Glutamatergic neuron (in vitro differentiated cells): ENCODE data around the gene CDH22. TPM values are rescaled to one million over a fixed set of nuclear protein-coding genes. Genes with fewer than 3 reads are reported as not detected.

Source experiments
- DNase-seq: peaks from one replicate; pipeline ENCODE4 v3.0.0; 2022
- H3K27ac Mint-ChIP-seq: one replicate; pipeline ENCODE4 v1.8.0; 2020; ENCODE audit warnings: mild to moderate bottlenecking, mixed read lengths, inconsistent platforms; ENCODE audit not compliant: unreplicated experiment
- H3K27me3 Mint-ChIP-seq: one replicate; pipeline ENCODE4 v1.8.0; 2020; ENCODE audit warnings: mild to moderate bottlenecking, moderate library complexity, mixed read lengths, inconsistent platforms; ENCODE audit not compliant: unreplicated experiment
- H3K36me3 Mint-ChIP-seq: one replicate; pipeline ENCODE4 v1.8.0; 2020; ENCODE audit warnings: mild to moderate bottlenecking, mixed read lengths, inconsistent platforms; ENCODE audit not compliant: unreplicated experiment
- H3K4me1 Mint-ChIP-seq: one replicate; pipeline ENCODE4 v1.8.0; 2020; ENCODE audit warnings: mild to moderate bottlenecking, low read depth, mixed read lengths, inconsistent platforms; ENCODE audit not compliant: unreplicated experiment
- H3K4me3 Mint-ChIP-seq: one replicate; pipeline ENCODE4 v1.8.0; 2020; ENCODE audit warnings: mild to moderate bottlenecking, mixed read lengths, inconsistent platforms; ENCODE audit not compliant: unreplicated experiment
- H3K9me3 Mint-ChIP-seq: one replicate; pipeline ENCODE4 v1.8.0; 2020; ENCODE audit warnings: mild to moderate bottlenecking, moderate library complexity, mixed read lengths, inconsistent platforms; ENCODE audit not compliant: unreplicated experiment
- total RNA-seq: library from RNA; stranded (reverse); fragmentation: NEBNext Ultra II Directional; extraction: Animal tissue kit (Norgen Biotek cat#: 25700); gene quantifications from one replicate; pipeline ENCODE4 v1.2.1, GENCODE V29; 2021; ENCODE audit not compliant: unreplicated experiment
- TF ChIP-seq, protein P1 (sequence below): fragments of 200-600 bp; sonication (generic); IDR thresholded peaks from one replicate; pipeline ENCODE4 v1.5.0; 2021; ENCODE audit not compliant: partially characterized antibody, unreplicated experiment

Gene CDH22
- total RNA-seq, 1 donor from 2014 or later = 7.9 TPM

DNA sequence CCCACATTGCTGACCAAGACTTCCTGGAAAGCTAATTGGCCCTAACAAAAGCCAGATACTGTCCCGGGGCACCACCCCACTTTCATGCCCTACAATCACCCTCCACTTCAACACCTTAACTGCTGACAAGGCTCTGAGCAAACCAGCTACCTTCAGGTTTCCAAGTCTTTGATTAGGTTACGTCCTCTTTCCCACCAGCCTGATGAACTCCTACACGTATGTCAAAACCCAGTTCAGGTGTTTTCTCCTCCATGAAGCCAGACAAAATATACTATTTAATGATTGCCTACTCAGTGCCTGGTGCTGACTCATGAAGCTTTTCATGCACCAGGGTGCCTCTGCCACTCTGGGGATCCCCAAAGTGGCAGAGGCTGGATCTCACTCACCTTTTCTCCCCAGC, 58.6 kb downstream of the CDH22 start:
- TF ChIP-seq, protein P1, sequence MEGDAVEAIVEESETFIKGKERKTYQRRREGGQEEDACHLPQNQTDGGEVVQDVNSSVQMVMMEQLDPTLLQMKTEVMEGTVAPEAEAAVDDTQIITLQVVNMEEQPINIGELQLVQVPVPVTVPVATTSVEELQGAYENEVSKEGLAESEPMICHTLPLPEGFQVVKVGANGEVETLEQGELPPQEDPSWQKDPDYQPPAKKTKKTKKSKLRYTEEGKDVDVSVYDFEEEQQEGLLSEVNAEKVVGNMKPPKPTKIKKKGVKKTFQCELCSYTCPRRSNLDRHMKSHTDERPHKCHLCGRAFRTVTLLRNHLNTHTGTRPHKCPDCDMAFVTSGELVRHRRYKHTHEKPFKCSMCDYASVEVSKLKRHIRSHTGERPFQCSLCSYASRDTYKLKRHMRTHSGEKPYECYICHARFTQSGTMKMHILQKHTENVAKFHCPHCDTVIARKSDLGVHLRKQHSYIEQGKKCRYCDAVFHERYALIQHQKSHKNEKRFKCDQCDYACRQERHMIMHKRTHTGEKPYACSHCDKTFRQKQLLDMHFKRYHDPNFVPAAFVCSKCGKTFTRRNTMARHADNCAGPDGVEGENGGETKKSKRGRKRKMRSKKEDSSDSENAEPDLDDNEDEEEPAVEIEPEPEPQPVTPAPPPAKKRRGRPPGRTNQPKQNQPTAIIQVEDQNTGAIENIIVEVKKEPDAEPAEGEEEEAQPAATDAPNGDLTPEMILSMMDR = no peak
- Mint-ChIP-seq H3K9me3 (peaks cover 2% of the 10 kb centered on the region), H3K4me3 (no peak overlapping the region), H3K27me3 (peaks cover 22% of the 10 kb centered on the region), H3K27ac (no peak overlapping the region), H3K4me1 (peaks cover 21% of the 10 kb centered on the region), H3K36me3 (peaks cover 5% of the 10 kb centered on the region)
- DNase-seq = no peak

DNA sequence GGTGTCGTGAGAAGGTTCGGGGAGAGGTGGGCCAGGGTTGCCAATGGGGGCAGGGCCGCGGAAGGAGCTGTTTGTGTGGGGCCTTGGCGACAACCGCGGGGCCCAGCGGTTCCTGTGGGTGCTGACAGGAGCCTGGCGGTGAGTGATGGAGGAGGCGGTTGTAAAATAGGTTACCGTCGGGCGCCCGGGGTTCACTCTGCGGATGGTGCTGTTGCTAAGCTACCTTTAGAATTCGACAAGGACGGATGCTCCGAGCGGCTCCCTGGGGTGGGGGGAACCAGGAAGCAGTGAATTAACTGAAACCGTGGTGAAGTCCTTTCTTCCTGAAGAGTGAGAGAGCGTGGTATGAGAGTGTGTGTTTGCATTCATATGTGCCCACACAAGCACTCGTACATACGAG, 61.7 kb downstream of the CDH22 start:
- no peak for DNase-seq
- TF ChIP-seq, protein P1 = no peak
- H3K4me3 Mint-ChIP-seq = no peak overlapping the region
- H3K9me3 Mint-ChIP-seq = peaks cover 2% of the 10 kb centered on the region
- peaks cover 23% of the 10 kb centered on the region for H3K4me1 Mint-ChIP-seq
- H3K36me3 Mint-ChIP-seq = peaks cover 5% of the 10 kb centered on the region
- H3K27me3 Mint-ChIP-seq = peaks cover 8% of the 10 kb centered on the region
- H3K27ac Mint-ChIP-seq = no peak overlapping the region

DNA sequence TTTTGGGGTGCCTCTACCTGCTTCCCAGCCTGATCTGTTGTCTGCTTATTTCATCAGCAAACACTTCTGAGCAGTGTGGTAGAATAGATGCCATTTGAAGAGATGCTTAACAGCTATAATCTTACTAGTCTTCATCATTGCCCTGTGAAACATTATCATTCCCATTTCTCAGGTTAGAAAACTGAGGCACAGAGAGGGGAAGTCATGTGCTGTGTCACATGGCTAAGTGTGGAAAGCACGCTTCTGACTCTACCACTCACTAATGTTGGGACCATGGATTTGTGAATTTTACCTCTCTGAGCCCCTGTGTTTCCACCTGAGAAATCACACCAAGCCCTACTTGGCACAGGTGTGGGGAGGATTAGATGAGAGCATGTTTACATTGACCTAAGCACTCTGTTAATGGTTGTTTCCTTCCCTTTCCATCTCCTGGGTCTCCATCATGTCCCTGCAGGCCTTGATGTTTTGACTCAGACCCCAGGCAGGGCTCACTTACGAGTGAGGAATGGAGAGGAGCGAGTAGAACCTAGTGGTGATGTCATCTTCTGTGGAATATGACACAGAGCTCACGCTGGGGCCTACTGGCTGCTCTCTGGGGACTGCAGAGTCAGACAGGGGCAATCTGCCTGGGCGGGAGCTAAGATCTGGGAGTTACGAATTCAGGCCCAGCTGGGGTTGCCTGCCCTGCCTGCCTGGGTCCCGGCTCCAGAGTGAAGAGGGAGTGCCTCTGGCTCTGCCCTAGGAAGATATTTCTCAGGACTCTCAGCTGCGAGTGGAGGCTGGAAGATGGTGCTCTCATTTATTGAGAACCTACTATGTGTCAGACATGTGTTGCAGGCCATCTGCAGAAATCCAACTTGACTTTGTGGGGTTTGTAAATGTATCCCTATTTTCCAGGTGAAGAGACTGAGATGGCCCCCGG, 64.3 kb downstream of the CDH22 start:
- Mint-ChIP-seq H3K27ac (peak overlapping the region; percentile 56), H3K36me3 (no peaks in the 10 kb centered on the region), H3K4me3 (peak overlapping the region; percentile 54), H3K27me3 (peaks cover 2% of the 10 kb centered on the region), H3K4me1 (peaks cover 19% of the 10 kb centered on the region), H3K9me3 (peaks cover 3% of the 10 kb centered on the region)
- peak; percentile 52 for DNase-seq
- TF ChIP-seq, protein P1 = no peak

DNA sequence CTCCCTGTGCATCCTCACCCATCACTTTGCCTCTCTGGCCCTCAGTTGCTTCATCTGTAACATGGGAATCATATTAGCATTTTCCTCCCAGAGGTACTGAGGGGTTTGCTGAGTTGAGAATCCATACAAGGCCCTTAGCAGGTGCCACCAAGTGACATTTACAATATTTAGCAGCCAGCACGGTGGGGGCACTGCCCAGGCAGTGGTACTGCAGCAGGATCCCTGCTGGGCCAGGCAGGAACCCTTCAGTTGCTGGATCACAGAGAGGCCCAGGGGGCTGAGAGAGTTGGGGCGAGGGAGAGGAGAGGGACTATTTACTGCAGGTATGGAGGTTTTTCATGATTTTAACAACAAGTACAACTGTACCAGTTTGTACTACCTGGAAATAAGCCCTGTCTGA, 65.9 kb downstream of the CDH22 start:
- H3K27ac Mint-ChIP-seq = no peak overlapping the region
- no peak overlapping the region for H3K4me3 Mint-ChIP-seq
- H3K4me1 Mint-ChIP-seq = peaks cover 19% of the 10 kb centered on the region
- no peaks in the 10 kb centered on the region for H3K36me3 Mint-ChIP-seq
- TF ChIP-seq, protein P1 = no peak
- H3K9me3 Mint-ChIP-seq = peaks cover 3% of the 10 kb centered on the region
- DNase-seq = no peak
- peaks cover 2% of the 10 kb centered on the region for H3K27me3 Mint-ChIP-seq

DNA sequence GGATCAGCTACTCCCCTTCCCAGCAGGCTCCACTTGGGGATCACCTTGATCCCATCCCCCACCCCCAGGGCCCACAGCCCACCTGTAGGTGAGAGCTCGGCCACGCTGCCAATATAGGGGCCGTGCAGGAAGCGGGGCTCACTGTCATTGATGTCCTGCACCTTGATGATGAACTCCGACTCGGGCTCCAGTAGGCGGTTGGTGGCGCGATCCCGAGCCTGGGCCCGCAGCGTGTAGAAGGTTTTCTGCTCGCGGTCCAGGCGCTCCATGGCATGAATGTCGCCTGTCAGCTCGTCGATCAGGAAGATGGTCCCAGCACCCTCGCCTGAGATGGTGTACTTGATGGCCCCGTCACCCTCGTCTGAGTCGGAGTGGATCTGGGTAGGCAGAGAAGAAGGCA, 67.4 kb downstream of the CDH22 start:
- TF ChIP-seq, protein P1 = no peak
- H3K9me3 Mint-ChIP-seq = peaks cover 4% of the 10 kb centered on the region
- peaks cover 16% of the 10 kb centered on the region for H3K4me1 Mint-ChIP-seq

More for the DNA sequence above, 67.4 kb downstream of the CDH22 start:
- Mint-ChIP-seq H3K27ac (no peak overlapping the region), H3K36me3 (no peaks in the 10 kb centered on the region), H3K4me3 (no peak overlapping the region), H3K27me3 (peaks cover 2% of the 10 kb centered on the region)
- no peak for DNase-seq
